HT1080 (cell line): ENCODE results near the gene HSP90AA1. TPM values are rescaled to one million over a fixed set of nuclear protein-coding genes. Genes with fewer than 3 reads are reported as not detected.
A peak's percentile ranks its signal among the peaks of the same experiment; 100 is the strongest.
"Not testable (repeated sequence)": the region's sequence is repeated elsewhere in the genome, so short reads cannot be mapped to it uniquely, and the experiment has no call there.

Source experiments
- DNase-seq: peaks from one replicate; pipeline ENCODE4 v3.0.0-alpha.2; 2015; ENCODE audit warnings: low read depth
- polyA plus RNA-seq, 2 experiments: library from polyadenylated mRNA; depleted of rRNA; stranded (reverse); fragments of >200 nt; gene quantifications; 2 replicates each; pipeline ENCODE4 v1.2.3, GENCODE V29; 2015
- total RNA-seq: library from RNA; depleted of rRNA; stranded (reverse); fragments of >200 nt; shearing (Covaris generic); gene quantifications from 2 replicates; pipeline ENCODE4 v1.2.3, GENCODE V29; 2014; rRNA removed

The HSP90AA1 gene
- total RNA-seq = 341 and 404 TPM in 2 replicates
- polyA plus RNA-seq (2015; cell fraction: cytosol; rRNA removed) = 836 and 933 TPM in 2 replicates
- polyA plus RNA-seq (2015; cell fraction: nucleus; rRNA removed) = 1,641 and 1,979 TPM in 2 replicates

DNA sequence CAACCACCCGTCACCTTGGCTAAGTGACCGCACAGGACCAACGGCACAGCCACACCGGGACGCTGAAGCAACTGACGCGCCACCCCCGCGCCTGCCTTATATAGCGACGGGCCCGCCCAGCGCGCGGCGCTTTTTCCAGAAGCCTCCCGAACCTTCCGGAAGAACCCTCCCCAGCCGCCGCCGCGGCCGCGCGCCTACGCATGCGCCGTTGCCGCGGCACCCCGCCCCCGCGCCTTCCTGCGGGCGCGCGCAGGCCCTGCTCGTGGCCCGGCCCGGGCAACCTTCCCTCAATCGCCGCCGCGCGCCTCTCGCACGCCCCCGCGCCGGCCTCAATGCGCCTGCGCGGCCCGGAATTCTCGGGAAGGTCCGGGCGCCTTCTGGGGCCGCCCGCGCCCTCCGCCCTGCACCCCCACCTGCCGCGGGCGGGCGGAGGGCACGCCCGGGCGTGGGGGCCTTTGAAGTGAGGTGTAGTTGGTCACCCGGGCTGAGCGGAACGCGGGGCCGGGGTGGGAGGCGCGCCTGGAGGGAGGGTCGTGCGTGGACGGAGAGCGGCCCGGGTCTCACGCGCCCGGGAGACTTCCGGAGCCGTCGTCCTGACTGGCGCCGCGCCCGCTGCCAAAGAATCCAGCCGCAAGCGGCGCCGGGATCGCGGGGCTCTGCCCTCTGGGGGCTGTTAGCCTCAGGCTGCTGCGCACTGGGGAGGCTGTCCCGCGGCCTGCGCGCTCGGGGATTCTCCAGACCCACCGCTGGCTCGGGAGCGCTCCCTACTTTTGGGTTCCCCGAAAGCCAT is at the start of gene HSP90AA1:
HSP90AA1 (minus strand) TSS at position 73 of the 790 bp plus-strand sequence. CDS start 666 bp downstream, outside the sequence.
- peak; percentile 89 for DNase-seq

DNA sequence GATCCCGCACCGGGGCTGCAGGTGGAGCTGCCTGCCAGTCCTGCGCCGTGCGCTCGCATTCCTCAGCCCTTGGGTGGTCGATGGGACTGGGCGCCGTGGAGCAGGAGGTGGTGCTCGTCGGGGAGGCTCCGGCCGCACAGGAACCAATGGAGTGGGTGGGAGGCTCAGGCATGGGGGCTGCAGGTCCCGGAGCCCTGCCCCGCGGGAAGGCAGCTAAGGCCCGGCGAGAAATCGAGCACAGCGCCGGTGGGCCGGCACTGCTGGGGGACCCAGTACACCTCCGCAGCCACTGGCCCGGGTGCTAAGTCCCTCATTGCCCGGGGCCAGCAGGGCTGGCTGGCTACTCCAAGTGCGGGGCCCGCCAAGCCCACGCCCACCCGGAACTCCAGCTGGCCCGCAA is 48.6 kb upstream of the HSP90AA1 start:
- DNase-seq = not testable (repeated sequence)

DNA sequence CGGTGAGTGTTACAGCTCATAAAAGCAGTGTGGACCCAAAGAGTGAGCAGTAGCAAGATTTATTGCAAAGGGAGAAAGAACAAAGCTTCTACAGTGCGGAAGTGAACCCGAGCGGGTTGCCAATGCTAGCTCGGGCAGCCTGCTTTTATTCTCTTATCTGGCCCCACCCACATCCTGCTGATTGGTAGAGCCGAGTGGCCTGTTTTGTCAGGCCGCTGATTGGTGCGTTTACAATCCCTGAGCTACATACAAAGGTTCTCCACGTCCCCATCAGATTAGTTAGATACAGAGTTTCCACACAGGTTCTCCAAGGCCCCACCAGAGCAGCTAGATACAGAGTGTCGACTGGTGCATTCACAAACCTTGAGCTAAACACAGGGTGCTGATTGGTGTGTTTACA is 47.9 kb upstream of the HSP90AA1 start:
- DNase-seq = not testable (repeated sequence)

DNA sequence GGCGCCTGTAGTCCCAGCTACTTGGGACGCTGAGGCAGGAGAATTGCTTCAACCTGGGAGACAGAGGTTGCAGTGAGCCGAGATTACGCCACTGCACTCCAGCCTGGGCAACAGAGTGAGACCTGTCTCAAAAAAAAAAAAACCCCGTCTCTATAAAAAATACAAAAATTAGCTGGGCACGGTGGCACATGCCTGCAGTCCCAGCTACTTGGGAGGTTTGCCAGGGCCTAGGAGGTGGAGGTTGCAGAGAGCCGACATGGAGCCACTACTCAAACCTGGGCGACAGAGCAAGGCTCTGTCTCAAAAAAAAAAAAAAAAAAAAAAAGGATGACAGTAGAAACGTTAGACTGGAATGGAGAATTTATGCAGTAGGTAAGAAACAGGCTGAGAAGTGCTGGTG is 47.2 kb upstream of the HSP90AA1 start:
- not testable (repeated sequence) for DNase-seq

DNA sequence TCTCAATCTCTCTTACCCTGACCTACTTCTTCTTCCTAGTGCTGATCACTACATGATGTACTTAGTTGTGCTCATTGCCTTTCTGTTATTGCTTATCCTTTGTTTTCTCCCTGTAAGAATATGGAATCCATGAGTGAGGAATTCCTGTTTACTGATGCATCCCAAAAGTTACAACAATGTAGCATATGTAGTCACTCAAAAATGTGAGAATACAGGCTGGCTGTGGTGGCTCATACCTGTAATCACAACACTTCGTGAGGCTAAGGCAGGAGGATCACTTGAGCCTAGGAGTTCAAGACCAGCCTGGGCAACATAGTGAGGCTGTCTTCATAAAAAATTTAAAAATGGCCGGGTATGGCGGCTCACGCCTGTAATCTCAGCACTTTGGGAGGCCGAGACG is 44.9 kb upstream of the HSP90AA1 start:
- DNase-seq = no peak

DNA sequence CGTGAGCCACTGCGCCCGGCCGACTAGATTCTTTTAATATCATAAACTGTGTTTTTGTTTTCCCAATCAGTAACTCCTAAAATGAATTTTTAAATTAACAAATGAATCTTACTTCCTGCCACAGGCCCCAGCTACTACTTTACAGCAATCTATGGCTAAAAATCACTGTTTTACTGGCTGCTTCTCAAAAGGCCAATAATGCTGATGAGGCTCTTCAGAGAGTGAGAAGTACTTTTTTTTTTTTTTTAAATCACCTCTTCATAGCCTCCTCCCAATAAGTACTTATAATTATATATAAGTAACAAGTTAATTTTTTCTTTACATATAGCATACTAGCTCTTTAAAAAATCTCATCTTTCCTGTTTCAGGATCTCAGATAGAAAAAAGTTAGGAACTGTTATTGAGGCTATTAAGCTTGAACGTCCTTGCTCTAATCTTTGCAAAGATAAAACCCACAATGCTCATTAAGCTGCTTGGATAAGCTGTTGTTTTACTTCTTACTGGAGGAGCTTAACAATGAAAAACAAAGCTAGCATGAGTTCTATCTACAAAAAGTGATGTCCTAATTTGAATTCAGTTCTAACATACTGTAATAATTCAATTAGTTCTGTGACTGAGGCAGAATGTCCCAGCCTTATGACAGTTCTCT is 40.1 kb upstream of the HSP90AA1 start:
- DNase-seq = no peak

DNA sequence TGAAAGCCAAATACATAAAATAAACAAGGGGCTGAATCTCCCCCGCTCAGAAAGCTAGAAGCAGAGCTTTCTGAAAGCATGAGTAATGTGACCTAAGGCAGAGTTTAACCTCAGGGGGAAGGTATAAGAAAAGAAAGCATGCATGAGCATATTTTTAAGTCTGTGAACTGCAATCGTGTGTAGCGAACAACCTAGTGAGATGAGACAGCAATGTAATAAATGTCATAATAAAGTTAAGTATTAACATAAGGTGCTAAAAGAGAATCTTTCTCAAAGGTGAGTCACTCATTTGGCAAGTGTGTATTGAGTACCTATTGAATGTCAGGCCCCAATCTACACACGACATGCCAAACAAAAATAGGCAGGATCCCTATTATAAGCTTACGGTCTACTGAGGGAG is 38.7 kb upstream of the HSP90AA1 start:
- no peak for DNase-seq

DNA sequence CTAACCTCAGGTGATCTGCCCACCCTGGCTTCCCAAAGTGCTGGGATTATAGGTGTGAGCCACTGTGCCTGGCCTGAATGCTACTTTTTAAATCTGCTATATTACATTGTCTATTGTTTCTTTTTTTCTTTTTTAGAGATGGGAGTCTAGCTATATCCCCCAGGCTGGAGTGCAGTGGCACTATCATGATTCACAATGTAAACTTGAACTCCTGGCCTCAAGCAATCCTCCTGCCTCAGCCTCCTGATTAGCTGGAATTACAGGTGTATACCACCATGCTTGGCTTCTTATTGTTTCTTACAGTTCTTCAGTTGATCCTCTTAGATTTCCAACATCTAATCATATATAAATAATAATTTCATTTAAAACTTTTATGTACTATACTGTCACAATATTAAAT is 37.6 kb upstream of the HSP90AA1 start:
- no peak for DNase-seq

DNA sequence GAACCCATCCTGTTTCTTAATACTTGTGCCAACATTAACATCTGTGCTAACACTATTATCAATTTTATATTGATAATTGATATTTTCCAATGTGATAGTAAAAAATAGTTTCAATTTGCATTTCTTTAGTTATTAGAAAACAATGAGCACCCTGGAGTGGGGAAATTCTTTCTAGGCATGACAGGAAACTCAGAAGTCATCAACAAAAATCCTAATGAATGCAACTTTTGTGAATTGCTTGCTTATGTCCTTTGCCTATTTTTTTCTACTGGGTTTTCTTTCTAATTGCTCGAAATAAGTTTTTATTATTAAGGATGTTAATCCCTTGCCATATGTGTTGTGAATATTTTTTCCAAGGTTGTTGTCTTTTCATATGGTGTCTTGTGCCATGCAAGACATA is 34.7 kb upstream of the HSP90AA1 start:
- no peak for DNase-seq

DNA sequence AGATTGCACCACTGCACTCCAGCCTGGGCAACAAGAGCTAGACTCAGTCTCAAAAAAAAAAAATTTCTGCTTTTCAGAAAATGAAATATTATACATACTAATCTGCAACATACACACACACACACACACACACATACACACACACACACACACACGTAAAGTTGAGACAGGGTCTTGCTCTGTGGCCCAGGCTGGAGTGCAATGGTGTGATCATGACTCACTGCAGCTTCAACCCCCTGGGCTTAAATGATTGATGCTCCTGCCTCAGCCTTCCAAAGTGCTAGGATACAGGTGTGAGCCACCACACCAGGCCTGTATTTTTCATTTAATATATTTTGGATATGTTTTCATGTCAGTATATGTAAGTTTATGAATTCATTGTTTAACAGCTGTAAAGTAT is 34.0 kb upstream of the HSP90AA1 start:
- DNase-seq = no peak

DNA sequence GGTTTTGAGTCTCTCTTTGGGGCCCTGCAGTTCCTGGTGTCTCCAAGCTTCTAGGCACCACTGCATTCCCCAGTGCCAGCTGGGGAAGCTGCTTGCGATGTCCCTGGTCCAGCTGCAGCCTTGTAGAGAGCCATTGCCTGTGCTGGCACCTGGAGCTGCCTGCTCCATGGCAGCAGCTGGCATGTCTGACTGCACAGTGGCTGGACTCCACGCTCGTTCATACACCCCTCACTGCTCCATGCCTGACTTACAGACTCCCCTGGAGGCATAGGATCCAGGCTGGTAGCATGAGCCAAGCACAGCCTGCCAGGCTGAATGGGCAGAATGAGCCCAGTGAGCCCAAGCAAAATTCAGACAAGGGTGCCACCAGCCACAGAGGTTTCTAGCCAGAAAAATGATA is 31.0 kb upstream of the HSP90AA1 start:
- no peak for DNase-seq

DNA sequence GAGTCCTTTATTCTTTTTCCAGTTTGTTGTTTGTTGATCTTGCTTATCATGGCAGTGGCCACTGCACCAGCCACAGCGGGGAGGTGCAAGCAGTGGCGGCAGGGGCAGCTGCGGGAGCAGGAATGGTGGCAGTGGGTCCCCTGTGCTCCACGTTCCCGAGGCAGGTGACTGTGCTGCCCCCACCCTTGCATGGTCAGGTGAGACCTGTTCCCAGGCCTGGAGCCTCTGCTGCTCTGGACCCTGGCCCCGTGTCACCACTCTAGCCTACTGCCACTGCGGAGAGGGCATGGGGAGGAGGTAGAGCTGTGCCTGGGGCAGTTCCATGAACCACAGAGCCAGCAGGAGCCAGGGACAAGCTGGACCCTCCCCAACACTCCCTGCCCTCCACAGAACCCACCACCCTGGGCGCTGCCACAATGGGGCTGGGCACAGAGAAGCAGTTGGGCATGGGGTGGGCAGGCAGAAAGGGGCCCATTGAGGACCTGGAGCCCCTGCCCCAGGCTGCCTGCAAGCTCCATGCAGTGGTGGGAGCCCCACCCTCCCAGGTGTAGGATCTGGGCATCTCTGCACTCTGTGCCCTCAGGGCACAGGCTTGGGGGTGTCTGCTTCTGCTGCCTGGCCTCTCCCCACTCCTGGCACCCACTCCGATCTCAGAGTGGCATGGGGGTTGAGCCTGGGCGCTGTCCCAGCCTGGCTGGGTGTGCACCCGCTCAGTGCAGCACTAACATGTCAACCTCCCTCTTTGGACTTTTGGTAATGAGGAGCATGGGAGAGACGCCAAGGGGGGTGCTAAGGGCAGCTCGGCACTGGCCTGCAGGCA is 29.7 kb upstream of the HSP90AA1 start:
- no peak for DNase-seq

DNA sequence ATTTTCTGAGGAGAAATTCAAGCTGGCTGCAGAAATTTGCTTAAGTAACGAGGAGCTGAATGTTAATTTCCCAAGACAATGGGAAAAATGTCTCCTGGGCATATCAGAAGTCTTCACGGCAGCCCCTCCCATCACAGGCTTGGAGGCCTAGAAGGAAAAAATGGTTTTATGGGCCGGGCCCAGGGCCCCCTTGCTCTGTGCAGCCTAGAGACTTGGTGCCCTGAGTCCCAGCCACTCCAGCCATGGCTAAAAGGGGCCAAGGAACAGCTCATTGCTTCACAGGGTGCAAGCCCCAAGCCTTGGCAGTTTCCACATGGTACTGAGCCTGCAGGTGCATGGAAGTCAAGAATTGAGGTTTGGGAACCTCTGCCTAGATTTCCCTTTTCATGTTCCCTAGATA is 24.3 kb upstream of the HSP90AA1 start:
- no peak for DNase-seq

DNA sequence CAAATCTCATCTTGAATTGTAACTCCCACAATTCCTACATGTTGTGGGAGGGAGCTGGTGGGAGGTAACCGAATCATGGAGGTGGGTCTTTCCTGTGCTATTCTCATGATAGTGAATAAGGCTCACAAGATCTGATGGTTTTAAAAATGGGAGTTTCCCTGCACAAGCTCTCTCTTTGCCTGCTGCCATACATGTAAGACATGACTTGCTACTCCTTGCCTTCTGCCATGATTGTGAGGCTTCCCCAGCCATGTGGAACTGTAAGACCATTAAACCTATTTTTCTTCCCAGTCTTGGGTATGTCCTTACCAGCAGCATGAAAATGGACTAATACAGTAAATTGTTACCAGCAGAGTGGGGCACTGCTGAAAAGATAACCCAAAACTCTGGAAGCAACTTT is 22.5 kb upstream of the HSP90AA1 start:
- not testable (repeated sequence) for DNase-seq

DNA sequence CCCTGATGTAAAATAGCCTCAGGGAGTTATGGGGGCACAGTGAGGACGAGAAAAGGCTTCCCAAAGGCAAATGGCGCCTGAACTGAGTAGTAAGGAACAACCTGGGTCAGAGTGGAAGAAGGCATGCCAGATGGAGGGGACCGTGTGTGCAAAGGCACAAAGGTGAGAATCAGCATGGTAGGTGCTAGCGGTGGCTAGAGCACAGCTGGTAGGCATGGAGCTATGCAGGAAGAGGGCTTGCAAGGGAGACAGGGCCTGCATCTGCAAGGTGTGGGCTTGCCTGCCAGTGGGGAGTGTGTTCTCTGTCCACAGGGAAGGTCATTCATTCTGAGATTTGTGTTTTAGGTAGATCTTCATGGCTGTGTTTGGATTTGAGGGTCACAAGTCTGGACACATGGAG is 18.5 kb upstream of the HSP90AA1 start:
- no peak for DNase-seq

DNA sequence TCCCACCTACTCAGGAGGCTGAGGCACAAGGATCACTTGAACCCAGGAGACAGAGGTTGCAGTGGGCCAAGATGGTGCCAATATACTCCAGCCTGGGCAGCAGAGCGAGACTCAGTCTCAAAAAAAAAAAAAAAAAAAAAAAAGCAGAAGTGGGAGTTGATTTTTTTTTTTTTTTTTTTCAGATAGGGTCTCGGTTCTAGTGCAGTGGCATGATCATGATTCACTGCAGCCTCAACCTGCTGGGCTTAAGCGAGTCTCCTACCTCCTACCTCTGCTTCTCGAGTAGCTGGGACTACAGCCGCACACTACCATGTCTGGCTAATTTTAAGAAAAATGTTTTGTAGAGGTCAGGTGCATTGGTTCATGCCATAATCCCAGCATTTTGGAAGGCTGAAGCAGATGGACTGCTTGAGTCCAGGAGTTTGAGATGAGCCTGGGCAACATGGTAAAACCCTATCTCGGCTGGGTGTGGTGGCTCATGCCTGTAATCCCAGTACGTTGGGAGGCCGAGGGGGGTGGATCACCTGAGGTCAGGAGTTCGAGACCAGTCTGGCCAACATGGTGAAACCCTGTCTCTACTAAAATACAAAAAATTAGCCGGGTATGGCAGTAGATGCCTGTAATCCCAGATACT is 16.3 kb upstream of the HSP90AA1 start:
- DNase-seq = no peak

DNA sequence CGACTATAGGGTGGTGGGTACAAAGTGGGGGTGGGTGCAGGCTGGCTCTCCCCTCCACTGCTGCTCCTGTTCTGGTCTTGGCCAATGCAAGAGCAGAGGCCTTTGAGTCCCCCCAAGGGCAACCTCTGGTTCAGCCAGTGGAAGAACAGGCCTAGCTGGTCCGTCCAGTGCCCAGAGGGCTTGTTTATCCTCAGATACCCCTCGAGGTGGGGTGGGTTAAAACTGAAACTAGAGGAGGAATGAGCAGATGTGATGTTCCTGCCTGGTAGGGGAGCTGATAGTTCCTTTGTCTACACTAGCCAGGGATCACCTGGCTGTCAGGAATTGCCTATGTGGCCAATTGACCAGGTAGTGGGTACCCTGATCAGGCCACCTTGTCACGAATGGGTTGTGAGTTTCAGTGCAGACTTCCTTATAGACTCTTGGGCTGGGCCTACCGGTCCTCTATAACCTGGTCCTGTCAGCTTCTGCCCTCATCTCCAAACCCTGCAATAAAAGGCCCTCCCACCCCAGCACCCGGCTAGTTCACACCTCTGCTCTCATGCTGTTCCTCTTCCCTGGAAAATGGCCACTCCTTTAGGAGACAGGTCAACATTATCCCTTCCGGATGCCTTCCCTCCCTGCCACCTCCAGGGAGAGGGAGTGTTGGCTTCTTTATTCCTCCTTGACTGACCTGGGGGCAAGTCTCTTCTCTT is 10.7 kb upstream of the HSP90AA1 start:
- no peak for DNase-seq

DNA sequence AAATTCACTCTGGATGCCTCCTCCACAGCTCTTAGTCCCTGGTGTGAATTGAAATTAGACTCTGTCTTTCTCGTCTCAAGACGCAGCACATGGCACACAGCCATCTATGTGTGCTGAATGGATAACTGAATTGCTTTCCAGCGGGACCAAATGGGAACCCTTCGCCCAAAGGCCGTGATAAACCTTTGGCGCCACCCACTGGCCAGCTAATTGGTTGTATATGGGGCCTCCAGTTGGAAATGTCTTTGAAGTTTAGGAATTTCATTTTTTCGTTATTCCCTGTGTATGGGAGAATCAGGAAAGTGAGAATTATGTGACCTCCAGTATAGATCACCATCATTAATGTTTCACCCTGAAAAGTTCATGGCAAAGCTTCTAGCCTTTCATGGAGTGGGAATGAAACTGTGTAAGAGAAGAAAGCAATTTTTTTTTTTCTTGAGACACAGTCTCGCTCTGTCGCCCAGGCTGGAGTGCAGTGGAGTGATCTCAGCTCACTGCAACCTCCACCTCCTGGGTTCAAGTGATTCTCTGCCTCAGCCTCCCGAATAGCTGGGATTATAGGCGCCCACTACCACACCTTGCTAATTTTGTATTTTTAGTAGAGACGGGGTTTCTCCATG is 9.8 kb upstream of the HSP90AA1 start:
- peak; percentile 68 for DNase-seq

DNA sequence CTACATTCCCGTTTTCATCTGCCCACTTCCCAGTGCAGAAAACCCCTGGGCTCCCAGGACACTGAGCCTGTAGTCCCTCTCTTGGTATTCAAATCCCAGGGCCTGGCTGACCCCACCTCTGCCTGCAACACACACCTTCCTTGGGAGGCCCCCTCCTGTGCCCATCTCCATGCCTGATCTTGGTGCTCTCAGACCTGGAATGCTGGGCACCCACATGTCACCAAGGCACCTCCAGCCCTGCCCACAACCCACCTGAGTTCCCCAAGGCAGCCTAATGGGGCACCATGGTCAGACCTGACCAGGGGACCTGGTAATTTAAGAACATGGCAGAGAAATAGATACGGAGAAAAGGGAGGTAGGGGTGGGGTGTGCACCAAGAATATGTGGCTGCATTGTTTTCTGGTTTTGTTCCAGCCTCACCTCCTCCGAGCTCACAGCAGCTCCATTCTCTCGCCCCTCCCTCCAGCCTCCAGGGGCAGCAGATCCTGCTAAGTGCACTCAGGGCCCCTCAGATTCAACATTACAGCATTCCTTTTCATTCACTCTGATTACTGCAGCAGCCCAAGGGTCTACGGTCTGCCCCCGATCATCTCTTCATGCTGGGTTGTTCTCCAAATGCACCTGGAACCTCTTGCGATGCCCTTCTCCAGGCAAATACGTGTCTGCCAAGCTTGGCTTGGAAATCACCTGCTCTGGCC is 9.2 kb upstream of the HSP90AA1 start:
- no peak for DNase-seq
